Femur (tissue), 1 donor: ENCODE data around the gene ERP44.
A peak's percentile ranks its signal among the peaks of the same experiment; 100 is the strongest.
"Not testable (repeated sequence)": the region's sequence is repeated elsewhere in the genome, so short reads cannot be mapped to it uniquely, and the experiment has no call there.

Source experiments
- DNase-seq: peaks from one replicate; pipeline ENCODE4 v3.0.0-alpha.2; 2017

Gene ERP44

GRCh38 chr9:100099722-100100042 lies 882 bp upstream of the ERP44 start:
- DNase-seq: no peak

GRCh38 chr9:100098046-100098886 lies 534 bp downstream of the ERP44 start:
- DNase-seq: peak; percentile 59

DNA sequence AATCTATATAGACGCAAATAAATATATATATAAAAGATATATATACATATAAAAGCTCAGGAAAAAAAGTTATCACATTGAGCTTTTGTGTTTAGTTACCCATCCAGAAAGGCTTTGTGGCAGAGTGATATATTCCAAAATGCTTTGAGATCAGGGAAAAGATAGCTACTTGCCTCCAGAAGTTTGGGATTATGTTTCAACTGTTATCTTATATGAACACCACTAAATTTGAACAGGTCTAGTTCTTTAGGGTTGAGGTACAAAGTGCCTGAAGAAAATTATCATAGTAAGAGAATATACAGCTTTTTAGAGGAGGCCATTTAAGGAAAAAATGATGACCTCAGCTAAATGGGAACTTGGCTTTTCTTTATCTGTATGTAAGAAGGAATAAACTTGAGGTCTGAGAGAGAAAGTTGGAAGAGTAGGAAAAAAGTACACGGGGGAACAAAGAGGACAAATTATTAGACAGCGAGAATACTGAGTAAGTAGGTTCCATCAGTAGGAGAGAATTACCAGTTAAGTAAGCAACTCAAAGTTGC lies 2.4 kb downstream of the ERP44 start:
- DNase-seq: no peak

DNA sequence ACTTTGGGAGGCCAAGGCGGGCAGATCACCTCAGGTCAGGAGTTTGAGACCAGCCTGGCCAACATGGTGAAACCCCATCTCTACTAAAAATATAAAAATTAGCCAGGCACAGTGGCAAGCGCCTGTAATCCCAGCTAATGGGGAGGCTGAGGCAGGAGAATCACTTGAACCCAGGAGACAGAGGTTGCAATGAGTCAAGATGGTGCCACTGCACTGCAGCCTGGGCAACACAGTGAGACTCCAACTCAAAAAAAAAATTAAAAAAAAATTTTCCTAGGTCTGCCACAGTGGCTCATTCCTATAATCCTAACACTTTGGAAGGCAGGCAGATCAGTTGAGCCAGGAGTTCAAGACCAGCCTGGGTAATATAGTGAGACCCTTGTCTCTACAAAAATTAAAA lies 4.4 kb downstream of the ERP44 start:
- not testable (repeated sequence) for DNase-seq

GRCh38 chr9:100092066-100092465 lies 6.7 kb downstream of the ERP44 start:
- no peak for DNase-seq

DNA sequence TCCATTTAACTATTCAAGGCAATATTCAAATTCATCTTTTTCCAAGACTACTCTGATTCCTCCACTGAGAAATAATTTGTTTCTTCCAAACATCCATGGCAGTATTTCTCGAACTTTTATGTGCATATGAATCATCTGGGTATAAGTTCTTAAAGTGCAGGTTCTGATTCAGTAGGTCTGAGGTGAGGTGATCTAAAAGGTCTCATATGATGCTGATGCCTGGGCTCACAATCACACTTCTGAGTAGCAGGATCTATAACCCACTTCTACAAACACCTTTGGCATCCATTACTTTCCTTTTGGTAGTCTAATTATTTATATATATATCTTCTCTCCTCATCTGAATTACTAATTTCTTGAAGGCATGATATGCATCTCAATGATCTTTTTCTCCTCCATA lies 7.2 kb downstream of the ERP44 start:
- DNase-seq: no peak

GRCh38 chr9:100090880-100091279 lies 7.9 kb downstream of the ERP44 start:
- DNase-seq: no peak

DNA sequence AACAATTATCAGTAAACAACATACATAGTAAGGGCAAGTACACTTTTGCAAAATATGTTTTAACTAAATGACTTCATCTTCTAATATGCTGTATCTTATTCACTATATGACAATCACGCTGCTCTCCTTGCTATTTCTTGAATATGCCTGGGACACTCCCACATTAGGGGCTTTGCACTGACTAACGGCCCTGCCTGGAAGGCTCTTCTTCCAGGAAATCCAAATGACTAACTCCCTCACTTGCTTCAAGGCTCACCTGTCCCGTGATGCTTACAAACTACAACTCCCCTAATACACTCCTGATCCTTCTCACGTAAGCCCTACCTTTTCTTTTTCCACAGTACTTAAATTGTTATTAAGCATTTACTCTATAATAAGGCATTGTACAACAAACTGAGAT lies 10.6 kb downstream of the ERP44 start:
- no peak for DNase-seq

DNA sequence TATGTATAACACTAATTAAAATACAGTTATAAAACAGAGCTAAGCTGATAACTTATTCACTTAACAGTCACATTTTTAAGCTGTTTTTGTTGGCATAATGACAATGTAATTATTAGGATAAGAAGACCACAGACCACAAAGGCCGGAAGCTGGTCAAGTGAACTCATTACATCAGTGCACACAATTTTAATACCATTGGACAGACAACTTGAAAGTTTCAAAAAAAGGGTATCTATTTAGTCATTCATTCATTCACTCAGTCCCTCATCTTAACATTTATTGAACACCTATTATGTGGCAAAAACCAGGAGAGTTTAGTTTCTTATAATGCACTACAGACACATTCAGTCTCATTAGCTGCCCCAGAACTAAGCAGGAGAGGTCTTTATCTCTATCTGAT lies 11.6 kb downstream of the ERP44 start:
- no peak for DNase-seq

GRCh38 chr9:100086097-100086635 lies 12.6 kb downstream of the ERP44 start:
- no peak for DNase-seq

GRCh38 chr9:100084734-100085133 lies 14.1 kb downstream of the ERP44 start:
- no peak for DNase-seq

GRCh38 chr9:100084128-100084453 lies 14.7 kb downstream of the ERP44 start:
- no peak for DNase-seq

DNA sequence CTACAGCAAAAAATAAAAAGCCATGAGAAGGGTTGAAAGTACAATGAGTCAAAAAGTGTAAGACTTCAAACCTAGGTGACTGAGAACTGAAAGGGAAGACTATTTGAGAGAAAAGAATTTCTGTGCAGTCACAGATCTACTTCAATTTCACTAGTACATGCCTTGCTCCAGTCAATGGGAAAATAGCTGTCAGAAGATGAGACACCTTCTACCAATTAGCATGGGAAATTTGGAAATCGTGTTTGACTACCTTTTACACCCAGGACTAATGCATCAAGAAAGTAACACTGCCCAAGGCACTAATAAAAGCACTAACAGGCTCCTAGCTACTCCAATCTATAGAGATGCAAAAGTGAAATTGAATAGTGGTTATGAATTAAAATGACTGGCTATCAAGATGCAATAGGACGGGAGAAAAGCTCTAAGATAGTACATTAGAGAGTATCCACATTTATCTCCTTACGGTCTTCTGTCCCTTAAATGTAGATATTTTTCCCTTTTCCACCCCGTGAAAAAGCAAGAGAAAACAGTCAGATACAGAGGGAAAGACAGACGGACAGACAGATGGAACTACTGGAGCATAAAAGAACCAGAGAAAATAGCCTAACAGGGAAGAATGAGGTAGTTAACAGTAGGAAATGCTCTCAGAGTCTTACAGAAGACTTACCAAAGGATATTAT lies 15.2 kb downstream of the ERP44 start:
- DNase-seq: no peak

- no peak for DNase-seq
Observed at GRCh38 chr9:100082782-100083181, 16.0 kb downstream of the ERP44 start.

GRCh38 chr9:100076256-100076655 lies 22.5 kb downstream of the ERP44 start:
- not testable (repeated sequence) for DNase-seq

DNA sequence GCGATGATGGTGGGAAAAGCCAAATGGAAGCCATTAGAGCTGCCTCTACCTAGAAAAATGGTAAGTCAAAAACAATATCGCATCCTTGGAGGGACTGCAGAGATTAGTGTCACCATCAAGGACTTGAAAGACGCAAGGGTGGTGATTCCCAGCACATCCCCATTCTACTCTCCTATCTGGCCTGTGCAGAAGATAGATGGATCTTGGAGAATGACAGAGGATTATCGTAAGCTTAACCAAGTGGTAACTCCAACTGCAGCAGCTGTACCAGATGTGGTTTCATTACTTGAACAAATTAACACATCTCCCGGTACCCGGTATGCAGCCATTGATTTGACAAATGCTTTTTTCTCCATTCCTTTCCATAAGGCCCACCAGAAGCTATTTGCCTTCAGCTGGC lies 23.8 kb downstream of the ERP44 start:
- no peak for DNase-seq

GRCh38 chr9:100074093-100074492 lies 24.7 kb downstream of the ERP44 start:
- DNase-seq: no peak

GRCh38 chr9:100072805-100073204 lies 26.0 kb downstream of the ERP44 start:
- DNase-seq: no peak

- DNase-seq: no peak
Observed at GRCh38 chr9:100071271-100071670, 27.5 kb downstream of the ERP44 start.

- no peak for DNase-seq
Observed at GRCh38 chr9:100070104-100071041, 28.4 kb downstream of the ERP44 start.

DNA sequence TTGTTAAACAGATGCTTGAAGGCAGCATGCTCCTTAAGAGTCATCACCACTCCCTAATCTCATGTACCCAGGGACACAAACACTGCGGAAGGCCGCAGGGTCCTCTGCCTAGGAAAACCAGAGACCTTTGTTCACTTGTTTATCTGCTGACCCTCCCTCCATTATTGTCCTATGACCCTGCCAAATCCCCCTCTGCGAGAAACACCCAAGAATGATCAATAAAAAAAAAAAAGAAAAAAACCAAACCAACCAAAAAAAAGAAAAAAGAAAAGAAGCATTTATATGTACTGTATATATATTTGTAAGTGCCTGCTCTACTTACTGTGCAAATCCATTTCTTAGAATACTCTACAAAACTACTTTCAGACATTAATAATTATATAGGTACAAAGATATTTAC lies 29.7 kb downstream of the ERP44 start:
- DNase-seq: not testable (repeated sequence)

GRCh38 chr9:100067990-100068389 lies 30.8 kb downstream of the ERP44 start:
- not testable (repeated sequence) for DNase-seq

DNA sequence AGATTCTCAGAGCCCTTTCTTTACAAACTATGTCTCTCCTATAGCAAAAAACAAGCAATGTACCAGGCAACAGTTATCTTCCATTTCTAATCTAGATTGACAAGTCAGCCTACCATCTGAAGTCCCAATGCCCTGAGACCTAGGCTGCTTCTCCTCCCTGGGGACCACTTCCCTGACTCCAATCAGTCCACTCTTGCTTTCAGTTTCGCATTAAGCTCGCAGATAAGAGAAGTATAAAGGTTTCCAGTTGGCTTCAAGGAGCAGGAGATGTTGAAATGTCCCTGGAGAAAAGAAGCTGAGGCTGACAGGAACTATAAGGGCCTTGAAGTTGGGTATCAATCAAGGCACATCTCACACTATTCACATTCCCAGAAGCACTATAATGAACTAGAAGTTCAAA lies 32.3 kb downstream of the ERP44 start:
- no peak for DNase-seq
